ENCODE results near the gene VAV1.
A peak's percentile ranks its signal among the peaks of the same experiment; 100 is the strongest.

The VAV1 gene

DNA sequence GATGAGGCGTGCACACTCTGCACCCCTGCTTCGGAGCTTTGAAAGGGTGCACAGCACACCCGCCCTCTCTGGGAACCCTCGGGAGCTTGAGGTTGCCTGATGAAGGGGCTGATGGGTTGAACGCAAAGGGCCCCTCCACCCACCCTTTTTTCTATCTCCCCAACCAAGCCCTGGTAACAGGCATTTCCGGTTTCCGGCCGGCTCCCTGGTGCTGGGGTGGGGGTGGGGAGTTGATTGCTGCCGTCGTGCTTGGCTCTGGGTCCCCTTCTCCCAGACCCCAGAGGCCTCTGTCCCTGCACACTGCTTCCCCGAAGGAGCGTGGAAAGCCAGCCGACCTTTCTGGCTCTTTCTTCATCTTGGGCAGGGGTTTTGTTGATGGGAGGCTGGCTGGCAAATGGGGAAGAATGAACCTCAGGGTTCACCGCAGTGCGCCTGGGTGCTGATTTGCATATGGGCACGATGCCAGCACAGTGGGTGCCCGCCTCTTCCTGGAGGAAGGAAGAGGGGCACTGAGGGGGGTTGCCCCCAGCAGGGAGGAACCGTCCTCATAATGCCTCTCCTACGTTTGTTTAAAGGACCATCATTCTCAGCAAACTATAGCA lies 29.1 kb downstream of the VAV1 start (continued):
- TF ChIP-seq ZNF155 (tag by site-specific recombination; IDR thresholded peaks at IDR 0.05) (no peak), ZFP69B (tag by site-specific recombination; IDR thresholded peaks at IDR 0.05) (no peak), ZNF433 (tag by site-specific recombination; IDR thresholded peaks at IDR 0.05; ENCODE audit: low read depth) (no peak)

DNA sequence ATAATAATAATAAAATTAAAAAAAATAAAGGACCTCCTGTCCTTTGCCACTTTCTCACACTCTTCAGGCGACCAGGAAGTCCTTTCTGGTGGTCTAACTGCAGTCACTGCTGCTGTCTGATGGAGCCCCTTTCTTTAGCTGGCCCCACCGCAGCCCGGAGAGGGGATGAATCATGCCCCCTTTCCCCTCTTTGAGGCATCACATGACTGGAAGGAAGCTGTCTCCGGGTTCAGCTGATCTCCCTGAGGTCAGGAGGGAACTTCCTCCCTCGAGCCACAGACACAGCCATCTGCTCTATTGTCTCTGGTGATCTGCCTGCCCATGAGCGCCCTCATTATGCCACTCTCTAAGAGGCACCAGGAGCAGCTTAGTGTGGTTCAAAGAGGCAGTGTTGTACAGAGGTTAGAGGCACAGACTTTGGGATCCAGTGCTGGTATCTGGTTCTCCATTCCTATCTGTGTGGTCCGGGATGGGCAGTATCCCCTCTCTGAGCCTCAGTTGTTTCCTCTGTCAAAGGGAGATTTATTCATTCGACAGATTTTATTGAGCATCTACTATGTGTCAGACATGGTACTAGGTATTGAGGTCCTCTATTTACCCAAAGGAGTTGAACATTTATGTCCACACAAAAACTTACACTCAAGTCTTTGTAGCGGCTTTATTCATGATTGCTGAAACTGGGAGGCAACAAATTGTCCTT lies 30.0 kb downstream of the VAV1 start:
- H3K36me3 ChIP-seq (ENCODE audit: control insufficient read depth in 2 of 2, insufficient read depth in 1 of 2, low read length in 2 of 2) = no peaks in the 10 kb centered on the region
- H3K27ac ChIP-seq (ENCODE audit: extremely low read depth, low read depth, low read length) = no peak overlapping the region
- H3K4me1 ChIP-seq (ENCODE audit: control insufficient read depth, insufficient read depth, low read length) = 0 out of 2 replicates have a peak, but pooled peaks cover 2% of the 10 kb centered on the region
- ChIA-PET CTCF (interaction anchor here (2.0 kb wide), 1 partner anchor 61 kb away, joined by 8 read pairs; no protein-coding TSS in a partner anchor), POLR2A (interaction anchor here (0.8 kb wide), 1 partner anchor 297 kb away, joined by 3 read pairs; no protein-coding TSS in a partner anchor)
- TF ChIP-seq ZEB2 (tag by site-specific recombination; IDR thresholded peaks at IDR 0.05) (no peak), ZNF664 (tag by site-specific recombination; IDR thresholded peaks at IDR 0.05) (peak; percentile 93), ZNF544 (tag by site-specific recombination; IDR thresholded peaks at IDR 0.05) (no peak)
- TF ChIP-seq, protein P1, sequence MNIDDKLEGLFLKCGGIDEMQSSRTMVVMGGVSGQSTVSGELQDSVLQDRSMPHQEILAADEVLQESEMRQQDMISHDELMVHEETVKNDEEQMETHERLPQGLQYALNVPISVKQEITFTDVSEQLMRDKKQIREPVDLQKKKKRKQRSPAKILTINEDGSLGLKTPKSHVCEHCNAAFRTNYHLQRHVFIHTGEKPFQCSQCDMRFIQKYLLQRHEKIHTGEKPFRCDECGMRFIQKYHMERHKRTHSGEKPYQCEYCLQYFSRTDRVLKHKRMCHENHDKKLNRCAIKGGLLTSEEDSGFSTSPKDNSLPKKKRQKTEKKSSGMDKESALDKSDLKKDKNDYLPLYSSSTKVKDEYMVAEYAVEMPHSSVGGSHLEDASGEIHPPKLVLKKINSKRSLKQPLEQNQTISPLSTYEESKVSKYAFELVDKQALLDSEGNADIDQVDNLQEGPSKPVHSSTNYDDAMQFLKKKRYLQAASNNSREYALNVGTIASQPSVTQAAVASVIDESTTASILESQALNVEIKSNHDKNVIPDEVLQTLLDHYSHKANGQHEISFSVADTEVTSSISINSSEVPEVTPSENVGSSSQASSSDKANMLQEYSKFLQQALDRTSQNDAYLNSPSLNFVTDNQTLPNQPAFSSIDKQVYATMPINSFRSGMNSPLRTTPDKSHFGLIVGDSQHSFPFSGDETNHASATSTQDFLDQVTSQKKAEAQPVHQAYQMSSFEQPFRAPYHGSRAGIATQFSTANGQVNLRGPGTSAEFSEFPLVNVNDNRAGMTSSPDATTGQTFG (tag by site-specific recombination; IDR thresholded peaks at IDR 0.05; ENCODE audit: borderline replicate concordance) = no peak
- H3K4me3 ChIP-seq (ENCODE audit: low read depth, low read length) = no peak overlapping the region
- no peaks in the 10 kb centered on the region for H3K9me3 ChIP-seq (ENCODE audit: control insufficient read depth, insufficient read depth, low read depth, low read length)

DNA sequence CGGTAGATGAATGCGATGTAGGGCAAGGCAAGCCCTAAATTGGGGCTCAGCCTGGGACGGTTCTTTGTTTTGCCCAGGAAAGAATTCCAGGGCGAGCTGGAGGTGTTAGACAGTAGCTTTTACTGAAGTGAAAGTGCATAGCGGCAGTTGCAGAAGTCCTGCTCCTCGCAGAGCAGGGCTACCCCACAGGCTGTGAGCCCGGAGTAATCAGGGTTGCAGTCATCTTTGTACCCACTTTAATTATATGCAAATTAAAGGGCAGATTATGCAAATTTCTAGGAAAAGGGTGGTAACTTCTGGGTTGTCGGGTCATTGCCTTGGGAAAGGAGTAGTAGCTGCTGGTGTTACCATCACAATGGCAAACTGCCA lies 30.5 kb downstream of the VAV1 start:
- Histone ChIP-seq H3K9me3 (ENCODE audit: control insufficient read depth, insufficient read depth, low read depth, low read length) (no peaks in the 10 kb centered on the region), H3K36me3 (ENCODE audit: control insufficient read depth in 2 of 2, insufficient read depth in 1 of 2, low read length in 2 of 2) (no peaks in the 10 kb centered on the region), H3K4me1 (ENCODE audit: control insufficient read depth, insufficient read depth, low read length) (0 out of 2 replicates have a peak, but pooled peaks cover 2% of the 10 kb centered on the region), H3K27ac (ENCODE audit: extremely low read depth, low read depth, low read length) (no peak overlapping the region), H3K4me3 (ENCODE audit: low read depth, low read length) (no peak overlapping the region)
- CTCF ChIA-PET = interaction anchor here (2.0 kb wide), 1 partner anchor 60 kb away, joined by 8 read pairs; no protein-coding TSS in a partner anchor
- TF ChIP-seq ZNF785 (tag by site-specific recombination; IDR thresholded peaks at IDR 0.05) (no peak), ZNF311 (tag by site-specific recombination; IDR thresholded peaks at IDR 0.05; ENCODE audit: borderline replicate concordance) (no peak), ZFP3 (tag by site-specific recombination; IDR thresholded peaks at IDR 0.05; ENCODE audit: low read depth) (no peak), ZNF792 (tag by site-specific recombination; IDR thresholded peaks at IDR 0.05) (no peak), ZNF76 (tag by site-specific recombination; IDR thresholded peaks at IDR 0.05; ENCODE audit: borderline replicate concordance, low read depth) (no peak), HOXA7 (CRISPR knock-in tag; IDR thresholded peaks at IDR 0.05; ENCODE audit: borderline replicate concordance) (no peak), ZNF10 (tag by site-specific recombination; IDR thresholded peaks at IDR 0.05) (no peak), KLF8 (tag by site-specific recombination; IDR thresholded peaks at IDR 0.05) (no peak), ZNF660 (tag by site-specific recombination; IDR thresholded peaks at IDR 0.05) (no peak), ZNF837 (tag by site-specific recombination; IDR thresholded peaks at IDR 0.05) (no peak), EGR2 (tag by site-specific recombination; IDR thresholded peaks at IDR 0.05; ENCODE audit: low read depth) (no peak), TRIM28 (IDR thresholded peaks at IDR 0.05; ENCODE audit: borderline replicate concordance, low read length) (no peak), ZBTB1 (tag by site-specific recombination; IDR thresholded peaks at IDR 0.05) (no peak), ZNF610 (tag by site-specific recombination; IDR thresholded peaks at IDR 0.05; ENCODE audit: borderline replicate concordance) (no peak), ZNF366 (tag by site-specific recombination; conservative IDR thresholded peaks at IDR 0.05) (no peak), RBAK (tag by site-specific recombination; IDR thresholded peaks at IDR 0.05) (no peak)
- TF ChIP-seq, protein P2, sequence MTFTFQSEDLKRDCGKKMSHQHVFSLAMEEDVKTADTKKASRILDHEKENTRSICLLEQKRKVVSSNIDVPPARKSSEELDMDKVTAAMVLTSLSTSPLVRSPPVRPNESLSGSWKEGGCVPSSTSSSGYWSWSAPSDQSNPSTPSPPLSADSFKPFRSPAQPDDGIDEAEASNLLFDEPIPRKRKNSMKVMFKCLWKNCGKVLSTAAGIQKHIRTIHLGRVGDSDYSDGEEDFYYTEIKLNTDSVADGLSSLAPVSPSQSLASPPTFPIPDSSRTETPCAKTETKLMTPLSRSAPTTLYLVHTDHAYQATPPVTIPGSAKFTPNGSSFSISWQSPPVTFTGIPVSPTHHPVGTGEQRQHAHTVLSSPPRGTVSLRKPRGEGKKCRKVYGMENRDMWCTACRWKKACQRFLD (tag by site-specific recombination; IDR thresholded peaks at IDR 0.05) = no peak
- POLR2A ChIA-PET = no interaction called here

Measured in HEK293 (cell line).